ENCODE measurements around the gene AFF3.

The AFF3 gene

DNA sequence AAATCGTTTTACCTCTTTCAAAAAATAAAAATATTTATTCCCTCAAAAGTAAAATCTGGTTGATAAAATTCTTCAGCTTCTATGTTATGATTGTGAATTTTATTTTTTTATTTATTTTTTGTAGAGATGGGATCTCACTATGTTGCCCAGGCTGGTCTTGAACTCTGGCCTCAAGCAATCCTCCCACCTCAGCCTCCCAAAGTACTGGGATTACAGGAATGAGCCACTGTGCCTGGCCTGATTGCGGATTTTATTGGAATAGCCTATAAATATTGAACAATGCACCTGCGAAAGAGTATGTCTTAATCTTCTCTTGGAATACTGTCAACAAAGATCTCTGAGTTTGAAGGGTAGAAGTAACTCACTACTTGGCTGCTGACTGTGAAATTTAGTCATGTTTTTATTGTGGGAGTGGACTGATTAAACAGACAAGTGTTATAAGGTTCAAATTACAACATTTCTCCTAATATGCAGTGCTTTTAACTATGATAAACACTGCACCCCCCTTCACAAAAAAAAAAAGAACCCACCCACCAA is 138.0 kb downstream of the AFF3 start:
- no peak for DNase-seq

DNA sequence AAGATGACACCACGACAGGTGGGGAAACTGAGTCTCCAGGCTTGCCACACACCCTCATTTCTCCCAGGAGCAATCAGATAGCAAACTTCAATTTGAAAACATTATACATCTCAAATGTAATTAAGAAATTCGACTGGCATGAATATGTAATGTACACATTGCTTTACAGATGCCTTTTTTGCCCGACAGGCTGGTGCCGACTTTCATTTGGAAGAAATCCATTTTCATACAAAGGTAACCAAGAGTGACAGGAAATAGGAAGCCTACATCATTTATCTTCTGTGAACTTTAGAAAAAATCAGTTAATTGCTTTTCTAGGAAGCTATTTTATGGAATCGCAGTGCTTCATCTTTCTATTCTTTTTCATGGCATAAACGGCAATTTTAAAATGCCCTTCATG is 140.3 kb downstream of the AFF3 start:
- no peak for DNase-seq

DNA sequence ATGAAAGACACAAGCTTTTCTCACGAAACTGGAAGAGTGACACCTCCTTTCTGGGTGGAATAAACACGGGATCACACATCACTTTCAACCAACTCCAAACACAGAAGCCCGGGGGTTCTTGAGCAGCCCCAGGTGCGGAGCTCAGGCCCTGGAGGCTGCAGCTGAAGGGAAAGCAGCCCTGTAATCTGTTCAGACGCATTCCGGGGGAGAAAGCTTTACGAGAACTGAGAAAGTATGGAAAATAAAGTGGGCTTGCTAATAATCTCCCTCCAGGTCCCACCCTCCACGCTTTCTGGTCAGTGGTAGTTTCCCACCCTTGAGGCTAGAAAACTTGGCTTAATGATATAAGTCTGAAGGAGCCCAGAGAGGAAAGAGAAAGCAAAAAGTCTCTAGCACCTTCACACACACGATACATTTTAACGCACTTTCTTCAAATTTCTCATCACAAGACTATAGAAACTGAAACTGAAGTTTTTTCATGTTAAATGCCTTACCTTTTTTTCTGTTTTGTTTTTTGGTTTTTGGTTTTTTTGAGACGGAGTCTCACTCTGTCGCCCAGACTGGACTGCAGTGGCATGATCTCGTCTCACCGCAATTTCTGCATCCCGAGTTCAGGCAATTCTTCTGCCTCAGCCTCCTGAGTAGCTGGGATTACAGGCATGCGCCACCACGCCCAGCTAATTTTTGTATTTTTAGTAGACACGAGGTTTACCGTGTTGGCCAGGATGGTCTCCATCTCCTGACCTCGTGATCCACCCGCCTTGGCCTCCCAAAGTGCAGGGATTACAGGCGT is 141.3 kb downstream of the AFF3 start:
- DNase-seq, result no peak

DNA sequence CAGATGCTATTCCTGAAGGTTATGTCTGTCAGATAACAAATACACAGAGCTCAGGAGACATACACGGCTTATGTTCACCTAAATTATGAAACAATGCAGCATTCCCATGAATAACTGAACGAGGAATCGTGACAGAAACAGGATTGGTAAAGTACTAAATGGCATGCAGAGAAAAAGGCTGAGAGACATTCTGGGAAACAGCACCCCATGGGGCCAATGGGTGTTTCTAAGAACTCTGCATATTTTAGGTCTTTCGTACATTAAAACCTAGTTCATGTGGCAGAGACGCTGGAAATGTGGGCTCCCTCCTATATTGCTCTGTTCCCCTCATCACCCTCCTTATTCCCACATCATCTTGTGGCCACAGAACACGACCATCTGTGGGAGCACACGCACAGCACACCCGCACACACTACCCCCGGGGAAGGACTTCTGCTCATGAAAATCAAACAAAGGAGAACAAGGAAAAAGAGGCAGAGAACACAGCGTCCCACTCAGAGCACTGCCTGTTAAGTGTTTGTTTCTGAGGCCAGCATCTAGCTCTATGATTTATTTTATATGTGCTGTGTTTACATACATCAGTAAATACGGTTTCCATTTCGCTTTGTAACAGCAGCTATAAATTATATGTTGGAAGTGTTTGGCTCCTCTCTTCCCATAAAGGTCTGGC is 143.6 kb downstream of the AFF3 start:
- DNase-seq, result no peak

DNA sequence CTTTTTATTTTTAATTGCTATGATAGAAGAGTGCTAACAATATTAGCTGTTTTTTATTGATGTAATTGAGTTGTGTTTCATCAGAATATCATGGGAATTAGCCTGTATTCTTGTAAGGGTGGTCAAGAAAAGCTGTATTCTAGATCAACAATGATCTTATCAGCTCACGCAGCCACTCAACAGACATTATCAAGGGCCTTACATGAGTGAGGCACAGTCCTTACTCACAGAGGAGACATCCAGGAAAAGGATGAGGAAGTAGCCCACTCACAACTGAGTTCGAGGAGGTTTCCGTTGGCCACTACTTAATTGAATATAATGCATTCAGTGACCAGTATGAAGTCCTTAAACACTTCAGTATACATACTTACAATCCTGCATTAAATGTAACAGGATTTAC is 152.5 kb downstream of the AFF3 start:
- no peak for DNase-seq

DNA sequence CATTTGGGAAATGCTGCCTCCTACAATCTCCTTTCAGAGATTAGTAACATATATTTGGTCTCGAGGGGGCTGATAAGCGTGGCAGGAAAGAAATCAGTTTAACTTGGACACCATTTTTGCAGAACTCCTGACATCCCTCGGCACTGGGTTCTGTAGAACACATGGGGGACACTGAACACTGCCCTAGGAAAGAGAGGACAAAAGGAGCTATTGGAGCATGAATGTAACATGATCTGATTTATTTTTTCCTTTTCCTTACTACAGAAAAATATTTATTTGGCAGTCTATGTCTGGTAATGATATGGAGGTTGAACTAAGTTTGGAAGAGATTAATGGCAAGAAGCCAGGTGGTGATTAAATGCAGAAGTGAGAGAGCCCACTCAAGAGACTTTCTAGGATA is 153.8 kb downstream of the AFF3 start:
- DNase-seq, result no peak

DNA sequence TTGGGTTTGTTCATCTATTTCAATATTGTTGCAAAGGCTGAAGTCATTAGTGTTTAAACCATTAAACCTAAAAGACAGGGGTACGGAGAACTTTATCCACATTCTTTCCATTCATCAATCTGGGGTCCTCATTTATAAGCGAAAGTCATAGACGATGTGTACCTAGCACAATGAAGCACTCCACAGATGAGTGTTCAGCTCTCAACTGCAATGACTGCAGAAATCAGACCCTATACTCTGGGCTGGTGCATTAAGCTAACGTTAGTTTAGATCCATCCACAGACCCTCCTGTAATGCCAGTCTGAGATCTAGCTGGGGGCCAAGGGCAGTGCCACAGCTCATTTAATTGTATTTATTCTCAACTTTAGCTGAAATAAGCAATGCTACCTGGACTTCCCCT is 155.2 kb downstream of the AFF3 start:
- no peak for DNase-seq

DNA sequence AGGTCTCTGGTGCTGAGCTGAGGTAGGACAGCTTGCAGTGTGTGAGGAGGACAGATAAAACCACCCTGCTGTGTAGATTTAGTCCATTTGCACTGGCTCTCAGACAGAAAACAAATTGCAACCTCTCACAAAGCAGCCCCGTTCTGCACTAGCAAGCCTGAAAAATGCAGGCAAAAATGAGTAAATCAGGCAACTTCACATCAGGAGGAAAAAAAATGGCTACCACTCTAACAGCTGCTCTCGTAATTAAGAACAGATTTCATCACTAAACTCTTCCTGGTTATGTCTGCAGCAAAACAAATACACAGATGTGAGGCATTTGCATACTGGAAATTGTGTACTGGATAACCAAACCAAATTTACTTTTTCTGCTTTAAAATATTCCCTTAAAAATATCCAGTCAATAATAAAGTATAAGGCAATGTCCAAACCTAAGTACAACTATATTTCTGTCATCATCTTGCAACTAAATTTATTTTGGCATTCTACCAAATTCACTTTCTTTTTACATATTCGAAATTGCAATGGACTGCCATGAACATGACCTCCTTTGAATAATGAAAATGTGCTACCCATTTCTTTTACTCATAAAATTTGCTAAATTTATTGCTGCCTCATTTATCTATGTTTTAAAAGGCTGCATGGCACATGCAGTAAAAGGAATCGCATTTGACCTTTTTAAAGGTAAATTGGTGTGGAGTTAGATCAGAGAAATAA is 157.4 kb downstream of the AFF3 start:
- DNase-seq, result no peak

DNA sequence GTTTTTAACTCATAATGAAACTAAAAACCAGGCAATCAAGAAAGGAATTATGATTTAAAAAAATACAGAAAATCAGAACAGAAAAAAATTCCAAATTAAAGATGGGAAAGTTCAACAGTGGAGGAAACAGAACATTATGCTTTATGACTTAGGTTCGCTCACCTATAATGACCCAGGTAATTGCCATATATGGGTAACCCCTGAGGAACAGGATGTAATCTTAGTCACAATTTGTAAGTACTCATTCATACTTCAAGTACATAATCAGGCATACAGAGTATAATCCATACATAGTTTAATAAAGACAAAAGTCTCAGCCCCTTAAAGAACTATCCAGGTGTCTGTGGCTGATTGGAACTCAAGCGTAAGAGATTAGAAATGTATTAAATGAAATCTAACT is 159.6 kb downstream of the AFF3 start:
- no peak for DNase-seq

DNA sequence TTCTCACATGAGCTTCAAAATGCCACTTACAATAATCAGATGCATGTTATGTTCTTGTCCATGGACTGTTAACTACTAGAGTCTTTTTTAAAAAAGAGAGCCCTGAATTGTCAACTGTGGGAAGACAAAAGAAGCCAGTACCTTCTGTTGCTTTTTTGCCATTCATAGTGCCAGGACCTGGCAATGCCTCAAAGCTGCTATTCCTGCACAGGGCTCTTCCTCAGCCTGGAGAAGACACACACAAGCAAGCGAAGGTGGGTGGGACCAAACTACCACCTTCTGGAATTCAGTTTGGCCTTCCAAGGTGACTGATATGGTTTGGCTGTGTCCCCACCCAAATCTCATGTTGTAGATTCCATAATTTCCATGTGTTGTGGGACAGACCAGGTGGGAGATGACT is 160.6 kb downstream of the AFF3 start:
- no peak for DNase-seq

DNA sequence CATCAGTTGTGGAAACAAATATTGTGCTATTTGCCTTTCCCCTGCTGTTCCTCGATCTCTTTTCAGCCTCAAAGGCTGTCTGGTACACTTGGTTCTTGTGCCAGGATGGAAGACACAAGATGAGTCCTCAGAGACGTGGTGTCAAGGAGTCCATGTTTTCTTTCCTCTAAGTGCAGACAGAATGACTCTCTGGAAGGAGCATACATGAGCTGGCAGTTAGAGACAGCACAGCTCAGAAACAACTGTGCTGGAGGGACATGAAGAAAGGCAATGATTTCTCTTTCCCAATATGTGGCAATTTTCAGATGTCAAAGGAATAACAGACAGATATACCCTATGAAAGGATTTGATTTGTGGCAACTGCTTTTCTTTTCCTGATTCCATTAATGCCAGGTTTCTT is 162.2 kb downstream of the AFF3 start:
- no peak for DNase-seq

DNA sequence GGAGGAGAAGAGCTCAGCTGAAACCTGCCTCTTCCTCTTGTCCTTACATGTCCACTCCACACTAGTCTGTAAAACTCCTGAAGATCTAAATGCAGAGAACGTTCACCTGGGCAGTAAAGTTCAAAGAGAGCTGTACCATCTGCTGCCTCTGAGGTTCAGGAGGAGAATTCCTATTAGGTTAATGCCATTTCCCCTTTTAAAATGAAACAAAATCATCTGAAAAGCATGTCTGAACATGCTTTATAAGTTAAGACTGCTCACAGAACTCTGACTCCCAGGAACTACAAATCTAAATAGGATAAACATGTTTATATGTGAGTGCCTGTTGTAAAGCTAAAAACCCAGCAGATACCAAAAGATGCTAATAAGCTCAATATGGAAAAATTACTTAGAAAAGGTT is 164.4 kb downstream of the AFF3 start:
- no peak for DNase-seq

DNA sequence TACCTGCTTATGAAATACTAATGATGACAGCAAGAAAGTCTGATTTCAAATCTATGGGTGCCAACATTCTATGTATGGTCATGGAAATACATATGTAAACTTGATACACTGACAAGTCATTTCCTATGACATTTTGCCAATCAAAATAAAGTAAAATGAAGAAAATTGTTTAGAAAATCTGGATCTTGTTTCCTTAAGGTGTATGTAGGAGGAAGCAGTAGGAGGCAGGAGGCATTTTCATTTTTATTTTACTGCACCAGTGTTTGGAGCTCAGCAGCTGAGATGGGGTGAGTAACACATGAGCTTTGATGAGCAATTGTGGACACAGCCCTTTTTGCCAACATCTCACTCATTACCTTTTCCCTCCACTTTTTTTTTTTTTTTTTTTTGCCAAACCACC is 167.0 kb downstream of the AFF3 start:
- DNase-seq, result no peak

DNA sequence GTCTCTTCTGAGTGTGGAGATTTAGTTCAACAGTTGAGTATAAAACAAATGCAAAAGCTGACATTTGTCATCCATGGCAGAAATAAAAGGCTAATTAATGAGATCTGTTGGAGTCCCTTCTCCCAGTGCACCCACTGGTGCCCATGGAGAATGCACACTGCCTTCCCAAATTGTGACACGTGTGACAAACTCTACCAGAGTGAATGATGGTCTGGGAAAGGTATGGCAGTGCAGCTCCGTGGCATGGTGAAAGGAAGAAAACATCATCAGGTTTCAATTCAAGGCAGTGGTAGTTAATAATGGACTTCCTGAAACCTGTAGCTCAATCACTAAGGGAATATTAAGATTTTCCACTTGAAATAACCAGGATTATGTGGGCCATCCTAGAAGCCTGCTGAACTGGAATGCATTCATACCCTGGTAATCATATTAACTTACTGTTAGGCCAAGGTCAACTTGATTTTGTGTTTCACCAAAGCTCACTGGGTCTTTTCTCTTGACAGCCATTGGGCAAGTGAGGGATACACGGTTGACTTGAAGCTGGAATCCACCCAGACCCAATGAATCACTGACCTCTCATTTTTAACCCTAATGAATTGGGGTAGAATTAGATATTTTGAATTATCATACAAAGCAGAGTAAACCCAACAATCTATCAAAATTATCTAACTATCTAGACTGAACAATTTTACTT is 167.6 kb downstream of the AFF3 start:
- DNase-seq, result no peak

DNA sequence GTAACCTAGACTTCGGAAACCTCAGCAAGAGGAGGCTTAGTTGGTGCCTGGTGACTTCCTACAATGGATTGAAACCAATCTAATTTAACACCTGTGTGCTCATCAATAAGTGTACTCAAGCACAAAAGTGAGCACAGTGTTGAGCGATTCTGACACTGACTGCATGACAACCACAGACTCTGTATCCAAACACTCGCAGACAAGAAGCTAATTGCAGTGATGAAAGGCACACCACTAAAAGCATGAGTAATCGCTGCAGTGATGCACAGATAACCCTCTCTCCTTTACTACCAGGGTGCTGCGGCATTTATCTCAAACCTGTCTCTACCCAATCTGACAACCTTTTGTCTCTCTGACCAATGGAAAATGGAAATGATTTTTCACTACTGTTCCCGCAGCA is 168.1 kb downstream of the AFF3 start:
- no peak for DNase-seq

DNA sequence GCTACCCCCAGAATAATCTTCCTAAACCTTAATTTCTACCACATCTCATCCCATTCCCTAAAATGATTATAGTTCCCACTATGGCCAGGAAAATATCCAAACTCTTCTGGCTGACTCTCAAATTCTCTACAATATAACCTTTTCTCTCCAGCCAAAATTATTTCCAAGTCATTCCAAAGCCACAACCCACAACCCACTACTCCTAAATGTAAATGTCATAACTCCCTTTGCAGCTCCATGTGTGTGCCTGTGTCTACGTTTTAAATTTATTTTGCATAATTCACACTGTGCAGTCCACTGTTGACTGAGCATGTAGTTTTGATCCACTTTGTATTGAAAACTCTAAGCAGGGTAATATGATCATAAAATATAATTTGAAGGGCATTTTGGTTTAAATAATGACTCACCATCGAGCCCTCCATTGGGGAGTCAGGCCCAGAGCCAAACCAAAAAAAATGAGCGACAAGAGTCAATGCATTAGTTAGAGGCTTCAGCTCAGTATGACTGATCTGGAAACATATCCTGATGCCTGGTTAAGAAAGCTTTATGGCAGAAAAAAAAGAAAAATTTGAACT is 171.0 kb downstream of the AFF3 start:
- no peak for DNase-seq

DNA sequence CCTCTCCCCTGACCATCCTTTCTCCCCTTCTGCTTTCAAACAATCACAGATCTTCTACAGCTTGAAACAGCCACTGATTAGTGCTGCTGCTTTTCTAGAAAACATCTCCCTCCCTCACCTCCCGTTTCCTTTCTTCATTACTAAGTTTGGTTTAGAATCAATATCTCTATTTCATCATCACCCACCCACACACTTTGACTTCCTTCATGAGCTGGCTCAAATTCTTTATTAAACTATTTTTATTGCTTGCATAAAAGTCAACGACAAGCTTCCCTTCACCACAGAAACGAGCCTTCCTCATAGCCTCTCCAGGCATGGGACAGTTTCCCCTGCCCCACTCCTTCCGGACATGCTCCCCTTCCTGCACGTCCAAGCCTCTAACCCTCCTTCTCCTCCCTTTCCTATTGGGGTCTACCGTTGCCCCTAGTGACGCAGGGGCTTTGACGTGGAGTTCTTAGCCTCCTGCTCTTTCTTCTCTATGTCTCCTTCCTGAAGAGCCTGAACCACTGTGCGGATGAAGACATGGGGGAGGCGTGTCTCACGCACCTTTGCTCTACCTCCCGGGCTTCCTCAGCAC is 172.0 kb downstream of the AFF3 start:
- no peak for DNase-seq

DNA sequence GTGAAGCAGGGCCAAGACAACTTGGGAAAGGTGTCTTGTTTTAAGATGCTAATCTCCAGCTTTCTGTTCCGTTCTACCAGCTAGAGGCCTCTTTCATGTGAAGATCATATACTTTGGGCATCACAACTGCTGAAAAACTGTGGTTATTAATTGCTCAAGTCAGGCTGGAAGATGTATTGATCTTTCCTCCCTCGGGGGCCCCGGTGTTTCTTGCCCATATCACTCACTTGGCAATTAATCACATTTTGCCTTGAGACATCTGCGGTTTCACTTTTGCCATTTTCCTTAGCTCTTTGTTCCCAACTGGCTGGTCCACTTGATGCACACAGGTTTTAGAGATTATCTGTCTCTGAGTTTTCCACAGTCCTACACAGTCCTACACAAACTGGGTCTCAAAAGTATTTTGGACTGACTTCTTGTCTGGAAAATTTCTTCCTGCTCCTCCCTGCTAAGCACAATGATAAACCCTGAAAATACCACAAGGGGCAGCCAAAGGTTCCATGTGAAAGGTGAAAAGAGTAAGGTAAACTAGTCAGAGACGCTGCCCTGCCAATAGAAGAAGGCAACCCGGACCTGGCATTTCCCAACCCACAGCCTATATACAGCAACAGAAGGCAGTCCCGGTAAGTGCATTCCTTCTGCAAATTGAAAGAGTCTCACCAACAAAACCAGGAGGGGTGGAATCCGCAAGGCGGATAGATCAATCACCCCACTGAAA is 181.0 kb downstream of the AFF3 start:
- no peak for DNase-seq

DNA sequence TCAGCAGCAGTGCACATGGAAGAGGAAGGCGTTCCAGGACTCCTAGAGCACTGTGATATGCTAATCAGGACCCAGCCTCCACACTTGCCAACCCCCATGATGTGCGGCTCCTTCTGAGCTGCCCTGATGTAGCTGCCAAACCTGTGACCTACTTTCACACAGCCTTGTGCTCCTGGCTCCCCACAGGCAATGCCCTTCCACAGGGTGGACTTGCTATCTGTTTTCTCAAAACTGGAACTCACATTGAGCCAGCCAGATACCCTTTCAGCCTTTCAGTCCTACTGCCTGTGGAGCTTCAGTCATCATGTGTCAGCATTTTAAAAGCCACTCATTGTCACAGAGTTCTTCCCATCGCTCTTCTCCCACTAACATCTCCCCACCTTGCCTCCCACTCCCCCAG is 181.6 kb downstream of the AFF3 start:
- no peak for DNase-seq

DNA sequence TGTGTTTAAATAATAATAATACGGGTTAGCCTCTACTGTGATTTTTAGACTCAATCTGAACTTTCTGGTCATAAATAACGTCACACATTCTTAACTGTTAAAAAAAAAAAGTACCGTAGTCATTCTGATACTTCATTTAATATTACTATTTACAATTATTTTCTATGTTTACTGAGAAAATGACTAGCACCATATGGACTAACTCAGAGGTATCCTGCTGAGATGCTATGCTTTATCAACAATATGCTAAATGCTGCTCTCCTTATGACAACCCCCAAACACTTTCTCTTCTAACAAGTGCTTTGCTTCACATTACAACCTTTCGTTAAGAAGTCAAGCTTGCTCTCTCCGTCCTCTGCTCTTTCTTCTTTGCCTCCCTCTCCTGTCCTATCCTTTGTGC is 182.1 kb downstream of the AFF3 start:
- no peak for DNase-seq

DNA sequence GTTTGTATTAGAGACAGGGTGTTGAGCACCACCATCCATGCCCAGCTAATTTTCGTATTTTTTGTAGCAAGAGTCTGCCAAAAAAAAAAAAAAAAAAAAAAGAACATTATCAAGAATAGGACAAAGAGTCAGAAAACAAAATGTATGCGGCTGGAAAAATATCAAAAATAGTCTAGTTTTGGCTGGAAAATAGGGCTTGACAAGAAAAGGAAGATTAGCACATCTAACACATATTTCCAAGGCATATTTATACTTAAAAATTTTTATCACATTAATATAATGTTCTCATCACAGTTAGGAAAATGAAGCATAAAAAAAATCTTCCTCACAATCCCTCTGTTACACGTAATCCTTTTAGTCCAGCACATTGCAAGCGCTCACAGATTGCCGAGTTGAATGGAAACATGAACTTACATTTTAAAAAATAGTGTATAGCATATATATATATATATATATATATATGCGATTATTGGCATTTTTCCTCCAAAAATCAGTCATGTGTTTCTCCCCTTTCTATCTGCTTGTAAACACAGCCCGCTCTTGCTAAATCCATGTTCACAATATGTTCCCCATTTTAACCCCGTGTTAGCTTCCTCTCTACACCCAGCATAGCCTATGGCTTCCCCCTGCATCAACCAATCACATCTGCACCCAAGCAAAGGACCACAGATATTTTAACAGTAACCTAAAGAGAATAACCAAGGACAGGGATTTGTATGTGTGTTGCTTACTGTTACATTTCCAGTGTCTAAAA is 183.0 kb downstream of the AFF3 start:
- DNase-seq, result no peak

Data from CD4-positive, alpha-beta T cell treated with Interleukin-17A for 4 hours (primary cell).